GM21737 (cell line): ENCODE measurements around the gene INSIG1.

Experiments
- ATAC-seq: cut with Tn5 transposase; IDR thresholded peaks from one replicate; pipeline ENCODE4 v1.9.1; 2021; ENCODE audit warnings: mild to moderate bottlenecking, moderate library complexity; ENCODE audit not compliant: unreplicated experiment

Gene INSIG1

DNA sequence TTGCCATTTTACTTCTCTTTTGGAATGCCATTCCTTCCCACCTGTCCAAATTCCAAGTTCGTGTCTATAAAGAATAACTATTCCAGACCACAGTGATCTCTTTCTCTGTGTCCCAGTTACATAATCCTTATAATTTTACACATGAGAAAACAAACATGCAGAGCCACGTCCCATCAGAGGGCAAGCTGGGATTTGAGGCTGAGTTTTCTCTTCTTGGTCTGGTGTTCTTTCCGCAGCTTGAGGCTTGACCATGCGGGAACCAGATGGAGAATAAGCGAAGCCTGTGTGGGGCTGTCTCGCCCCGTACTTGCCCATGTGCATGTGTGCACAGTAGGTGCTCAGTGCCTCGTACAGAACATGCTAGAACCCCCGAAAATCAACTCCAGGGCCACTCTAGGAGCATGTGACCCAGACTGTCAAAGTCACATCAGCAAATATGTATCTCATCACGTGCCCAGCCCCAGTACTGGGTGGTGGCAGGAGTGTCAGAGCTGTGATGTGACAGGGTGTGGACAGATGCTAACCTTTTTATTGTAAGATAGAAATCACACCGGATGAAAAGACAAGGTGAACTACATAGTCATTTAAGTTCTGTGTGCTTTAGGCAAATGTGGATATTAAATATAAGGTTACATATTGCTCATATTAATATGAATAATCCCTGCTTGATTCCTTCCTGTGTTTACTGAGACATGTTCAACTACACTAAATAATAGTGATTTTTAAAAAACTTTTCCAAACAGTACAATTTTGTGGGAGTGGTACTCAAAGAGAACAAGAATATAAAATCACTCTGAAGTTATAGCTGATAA lies 3.2 kb downstream of the INSIG1 start:
- no peak for ATAC-seq

GRCh38 chr7:155303039-155303593 lies 5.4 kb downstream of the INSIG1 start:
- no peak for ATAC-seq

GRCh38 chr7:155303897-155304296 lies 6.2 kb downstream of the INSIG1 start:
- no peak for ATAC-seq

DNA sequence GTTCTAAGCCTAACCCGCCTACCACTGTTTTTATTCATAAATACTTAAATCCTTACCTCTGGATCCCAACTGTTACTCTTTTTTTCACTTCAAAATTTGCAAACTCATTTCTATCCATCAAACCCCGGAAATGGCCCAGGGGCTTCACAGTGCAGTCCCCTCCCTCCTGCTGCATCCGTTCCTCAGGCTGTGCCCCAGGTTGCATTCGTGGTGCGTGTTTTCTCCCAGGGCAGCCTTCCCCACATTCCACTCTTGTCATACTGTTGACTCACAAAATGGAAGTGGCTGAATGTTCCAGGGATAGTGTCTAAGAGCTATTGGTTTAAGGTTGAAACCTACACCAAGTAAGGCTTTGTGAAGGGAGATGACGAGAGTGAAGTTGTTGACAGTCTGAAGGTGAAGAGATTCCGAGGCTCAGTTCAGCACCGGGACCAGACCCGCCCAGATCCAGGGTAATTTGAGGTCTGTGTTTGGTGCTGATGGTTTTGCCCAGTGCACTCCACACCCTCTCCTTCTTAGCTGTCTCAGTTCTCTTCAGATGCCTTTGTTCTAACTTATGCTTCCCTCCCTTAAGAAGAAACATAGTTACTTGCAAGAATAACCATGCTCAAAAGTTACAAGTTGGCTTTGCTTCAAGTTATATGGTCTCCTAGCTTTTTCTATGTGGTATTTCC lies 7.7 kb downstream of the INSIG1 start:
- ATAC-seq, result no peak

GRCh38 chr7:155306673-155307470 lies 9.2 kb downstream of the INSIG1 start:
- ATAC-seq, result no peak

- ATAC-seq, result no peak
Observed at GRCh38 chr7:155308330-155309020, 10.8 kb downstream of the INSIG1 start.

DNA sequence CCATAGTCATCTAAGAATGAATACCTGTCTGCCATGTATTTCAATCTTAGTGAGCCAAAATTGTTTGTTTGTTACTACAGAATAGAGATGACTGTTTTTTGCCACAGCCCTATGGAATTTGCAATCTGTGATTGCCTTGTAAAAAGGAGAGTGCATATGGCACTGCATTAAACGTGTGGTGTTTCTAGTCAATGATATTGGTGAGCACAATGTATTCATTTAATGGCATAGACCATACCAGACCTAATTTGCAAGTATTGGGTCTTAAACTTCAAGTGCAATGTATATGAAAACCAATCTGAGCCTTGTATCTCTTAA lies 11.3 kb downstream of the INSIG1 start:
- ATAC-seq, result no peak

DNA sequence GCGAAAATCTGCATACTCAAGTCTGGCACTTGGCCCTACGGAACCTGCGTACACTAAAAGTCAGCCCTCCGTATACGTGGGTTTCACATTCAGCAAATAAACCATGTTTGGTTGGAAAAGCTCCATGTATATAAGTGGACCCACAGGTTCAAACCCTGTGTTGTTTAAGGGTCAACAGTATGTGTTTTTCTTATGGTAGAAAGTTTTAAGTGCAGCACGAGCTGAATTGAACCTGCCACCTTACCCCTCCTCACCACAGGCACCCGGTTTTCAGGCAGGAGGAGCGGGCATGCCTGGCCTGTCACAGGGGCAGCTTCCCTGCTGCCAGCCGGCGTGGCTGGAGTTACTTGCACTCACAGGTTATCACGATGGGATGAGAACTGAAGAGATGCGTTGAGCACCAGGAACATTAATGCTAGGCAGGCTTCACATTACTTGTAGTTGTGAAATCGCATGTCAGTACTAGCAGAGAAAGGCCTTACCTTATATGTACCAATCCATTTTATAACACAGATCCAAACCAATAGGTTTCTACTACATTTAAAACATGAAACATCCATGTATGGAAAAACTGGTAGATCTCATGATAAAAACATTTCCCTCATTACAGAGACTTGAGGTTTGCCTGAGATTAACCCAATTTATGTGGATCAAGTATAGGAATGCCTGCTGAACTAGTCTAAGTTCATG lies 12.9 kb downstream of the INSIG1 start:
- no peak for ATAC-seq

DNA sequence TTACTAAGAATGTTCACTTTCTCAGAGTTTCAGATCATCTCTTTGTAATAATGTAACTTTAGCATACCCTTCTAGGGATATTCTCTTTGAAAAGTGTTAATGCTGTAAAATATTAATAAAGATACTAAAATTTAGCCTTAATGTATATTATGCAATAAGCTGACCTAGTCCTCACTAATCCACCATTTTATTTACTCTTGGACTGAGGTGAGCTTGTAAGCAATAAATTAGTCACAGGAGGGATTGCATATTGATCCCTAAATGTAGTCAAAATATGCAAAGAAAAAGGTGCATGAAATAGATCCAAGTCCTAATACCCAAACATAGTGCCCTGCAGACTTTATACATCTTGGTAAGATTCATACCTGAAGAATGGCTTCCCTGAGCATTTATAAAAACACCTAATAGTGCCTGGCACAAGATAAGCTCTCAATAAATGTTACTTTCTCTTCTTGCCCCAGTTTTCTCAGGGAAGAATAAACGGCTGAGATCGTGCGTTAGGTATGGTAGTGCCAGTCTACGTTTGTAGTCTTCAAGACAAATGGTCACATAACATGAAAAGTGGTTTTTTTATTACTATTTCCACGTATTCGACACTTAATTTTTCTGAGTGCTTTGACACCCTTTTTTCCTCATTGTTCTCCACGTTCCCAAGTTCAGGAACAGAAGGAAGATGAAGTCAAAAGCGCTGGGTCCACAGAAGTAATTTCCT lies 14.3 kb downstream of the INSIG1 start:
- no peak for ATAC-seq

DNA sequence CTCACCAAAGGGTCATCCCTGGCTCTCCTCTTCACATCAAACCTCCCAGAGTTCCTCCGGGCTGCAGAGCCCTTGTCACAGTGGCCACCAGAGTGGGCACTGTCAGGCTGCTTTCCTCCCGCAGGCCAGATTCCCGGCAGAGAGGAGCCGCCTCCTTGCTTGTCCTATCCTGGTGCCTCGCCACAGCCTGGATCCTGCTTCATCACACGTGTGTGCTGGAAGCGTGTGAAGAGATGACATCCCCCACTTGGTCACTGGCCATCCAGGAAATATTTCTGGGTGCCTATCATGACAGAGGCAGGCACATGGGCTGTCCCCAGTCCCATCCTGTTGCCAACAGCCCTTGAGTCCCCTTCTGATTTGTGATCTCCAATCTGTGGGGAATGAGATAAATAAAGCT lies 15.0 kb downstream of the INSIG1 start:
- no peak for ATAC-seq

DNA sequence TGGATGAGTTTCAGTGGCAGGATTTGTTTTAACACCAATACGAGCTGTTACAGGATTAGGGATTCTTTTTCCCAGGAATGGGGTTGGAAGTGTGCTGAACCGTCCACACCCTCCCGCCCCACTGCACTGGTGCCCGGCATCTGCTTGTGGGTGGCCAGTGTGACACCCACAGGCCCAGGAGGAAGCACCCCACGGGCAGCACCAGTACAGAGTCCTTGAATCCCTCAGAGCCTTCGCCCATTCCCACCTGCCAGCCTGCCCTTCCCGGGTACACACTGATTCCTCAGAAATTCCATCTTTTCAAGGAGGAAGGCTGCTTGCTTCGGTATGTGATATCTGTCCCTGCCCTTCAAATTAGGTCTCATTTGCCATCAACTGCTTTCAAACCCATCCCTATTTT lies 15.4 kb downstream of the INSIG1 start:
- no peak for ATAC-seq

DNA sequence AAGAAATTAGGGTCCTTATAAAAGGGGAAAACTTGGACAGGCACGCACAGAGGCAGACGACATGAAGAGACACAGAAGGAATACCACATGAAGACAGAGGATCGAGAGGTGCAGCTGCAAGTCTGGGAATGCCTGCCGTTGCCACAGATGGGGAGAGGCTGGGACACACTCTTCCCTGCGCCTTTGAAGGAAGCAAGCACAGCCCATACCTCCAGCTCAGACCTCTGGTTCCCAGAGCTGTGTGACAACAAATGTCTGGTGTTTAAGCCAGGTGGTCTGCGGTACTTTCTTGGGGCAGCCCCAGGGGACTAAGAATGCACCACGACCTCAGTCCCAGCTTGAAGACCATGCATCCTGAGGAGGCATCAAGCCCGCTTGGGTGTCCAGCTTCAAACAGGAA lies 18.3 kb downstream of the INSIG1 start:
- ATAC-seq, result no peak

- no peak for ATAC-seq
Observed at GRCh38 chr7:155316427-155317113, 18.9 kb downstream of the INSIG1 start.

DNA sequence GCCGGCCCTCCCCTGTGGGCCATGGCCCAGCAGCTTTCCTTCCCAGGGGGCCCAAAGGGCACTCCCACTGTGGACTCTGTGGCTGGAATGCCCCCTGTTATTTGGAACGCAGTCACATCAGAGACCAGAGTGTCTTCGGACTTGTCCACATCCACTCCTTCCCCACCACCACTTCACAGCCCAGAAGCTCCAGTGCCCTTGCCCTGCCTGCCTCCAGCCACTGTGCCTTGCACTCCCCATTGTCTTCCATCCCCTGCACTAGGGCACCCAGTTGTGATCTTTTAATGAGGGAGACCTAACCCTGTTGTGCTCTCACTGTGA lies 19.4 kb downstream of the INSIG1 start:
- no peak for ATAC-seq

- ATAC-seq, result no peak
Observed at GRCh38 chr7:155318245-155318644, 20.6 kb downstream of the INSIG1 start.

- no peak for ATAC-seq
Observed at GRCh38 chr7:155322530-155322929, 24.9 kb downstream of the INSIG1 start.

DNA sequence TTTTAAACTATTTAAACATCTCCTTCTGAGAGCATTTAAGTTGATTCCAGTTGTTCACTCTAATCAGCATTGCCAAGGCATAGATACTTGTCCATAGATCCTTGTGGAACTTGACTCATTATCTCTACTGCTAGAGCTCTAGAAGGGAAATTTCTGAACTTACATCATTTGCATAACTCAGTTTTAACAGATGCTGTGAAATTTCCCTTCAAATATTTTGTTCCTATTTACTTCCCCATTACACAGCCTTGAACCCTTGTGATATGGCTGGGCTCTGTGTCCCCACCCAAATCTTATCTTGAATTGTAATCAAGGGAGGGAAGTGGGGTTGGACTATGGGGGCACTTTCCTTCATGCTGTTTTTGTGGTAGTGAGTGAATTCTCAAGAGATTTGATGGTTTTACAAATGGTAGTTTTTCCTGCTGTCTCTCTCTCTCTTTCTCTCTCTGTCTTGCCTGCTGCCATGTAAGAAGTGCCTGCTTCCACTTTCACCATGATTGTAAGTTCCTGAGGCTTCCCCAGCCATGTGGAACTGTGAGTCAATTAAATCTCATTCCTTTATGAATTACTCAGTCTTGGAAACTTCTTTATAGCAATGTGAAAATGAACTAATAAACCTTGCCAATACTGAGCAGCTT lies 25.4 kb downstream of the INSIG1 start:
- ATAC-seq, result no peak

DNA sequence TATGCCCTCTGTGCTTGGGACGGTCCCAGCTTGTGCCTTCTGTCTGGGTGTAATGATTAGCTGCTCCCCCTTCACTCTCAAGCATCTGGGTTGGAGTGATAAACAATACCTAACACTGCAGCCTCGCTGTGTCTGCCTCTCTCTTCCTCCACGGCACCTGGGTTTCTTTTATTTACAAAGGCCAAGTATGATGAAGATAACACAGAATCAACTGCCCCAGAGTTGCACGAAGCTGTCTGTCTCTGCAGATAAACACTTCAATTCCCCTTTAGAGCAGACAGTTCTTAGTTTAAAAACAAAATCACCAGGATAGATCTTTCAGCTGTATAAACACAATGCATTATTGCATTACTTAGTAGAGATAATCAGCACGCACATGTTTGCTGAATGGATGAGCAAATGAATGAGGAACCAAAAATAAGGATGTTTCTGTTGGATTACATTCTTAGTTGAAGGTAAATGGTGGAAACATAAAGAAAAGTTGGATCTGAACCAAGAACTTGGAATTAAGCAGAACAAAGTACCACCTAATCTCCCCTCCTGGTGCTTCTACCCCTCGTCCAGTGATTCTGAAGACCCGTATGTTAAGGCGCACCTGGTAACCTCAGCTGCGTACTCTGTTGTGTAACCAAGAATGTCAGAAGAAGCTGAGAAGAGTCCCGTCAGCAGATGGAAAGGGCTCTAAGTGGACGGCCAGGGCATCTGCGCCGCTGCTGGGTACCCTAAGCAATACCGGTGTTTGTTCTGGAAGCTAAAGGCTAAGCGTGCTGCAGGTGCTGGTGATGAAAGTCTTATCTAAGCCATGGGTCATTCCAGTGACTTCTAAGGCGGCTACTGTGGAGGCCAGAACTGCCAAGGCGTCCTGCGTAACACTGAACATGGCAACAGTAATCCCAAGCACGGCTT lies 26.6 kb downstream of the INSIG1 start:
- no peak for ATAC-seq
